HepG2 (cell line): ENCODE data around the gene CYP27A1. TPM values are rescaled to one million over a fixed set of nuclear protein-coding genes. Genes with fewer than 3 reads are reported as not detected.

Experiments
- GATAD1 ChIP-seq: IDR thresholded peaks from 2 replicates; pipeline ENCODE4 v1.6.1; 2016; ENCODE audit warnings: missing genetic modification reagents, missing compliant biosample characterization
- KLF9 ChIP-seq: IDR thresholded peaks from 2 replicates; pipeline ENCODE4 v1.6.1; 2016; ENCODE audit warnings: low read depth
- MEF2D ChIP-seq: sonication (generic); formaldehyde crosslinking; IDR thresholded peaks from 2 replicates; pipeline ENCODE4 v1.5.1; 2020; ENCODE audit warnings: mild to moderate bottlenecking, missing genetic modification reagents
- MEIS2 ChIP-seq: sonication (generic); formaldehyde crosslinking; IDR thresholded peaks from 2 replicates; pipeline ENCODE4 v1.9.0; 2021; ENCODE audit warnings: mild to moderate bottlenecking, missing genetic modification reagents
- NFIB ChIP-seq: sonication (generic); formaldehyde crosslinking; IDR thresholded peaks from 2 replicates; pipeline ENCODE4 v1.9.0; 2021; ENCODE audit warnings: missing genetic modification reagents, mild to moderate bottlenecking, borderline replicate concordance
- PLRG1 ChIP-seq: fragments of 450-650 bp; conservative IDR thresholded peaks from 2 replicates; pipeline ENCODE4 v1.6.1; 2016
- SMAD9 ChIP-seq: sonication (generic); formaldehyde crosslinking; IDR thresholded peaks from 2 replicates; pipeline ENCODE4 v1.5.1; 2020; ENCODE audit warnings: mild to moderate bottlenecking, missing genetic modification reagents
- ZFY ChIP-seq: sonication (generic); formaldehyde crosslinking; IDR thresholded peaks from 2 replicates; pipeline ENCODE4 v1.4.0; 2020; ENCODE audit warnings: missing genetic modification reagents
- ZNF12 ChIP-seq: sonication (generic); formaldehyde crosslinking; IDR thresholded peaks from 2 replicates; pipeline ENCODE4 v1.5.0; 2020; ENCODE audit warnings: missing genetic modification reagents
- ZNF17 ChIP-seq: sonication (generic); formaldehyde crosslinking; IDR thresholded peaks from 2 replicates; pipeline ENCODE4 v1.5.0; 2020; ENCODE audit warnings: mild to moderate bottlenecking, missing genetic modification reagents
- ZNF224 ChIP-seq: sonication (generic); formaldehyde crosslinking; IDR thresholded peaks from 2 replicates; pipeline ENCODE4 v1.5.0; 2020; ENCODE audit warnings: mild to moderate bottlenecking, missing genetic modification reagents
- ZNF687 ChIP-seq: sonication (generic); formaldehyde crosslinking; IDR thresholded peaks from 2 replicates; pipeline ENCODE4 v1.5.1; 2020; ENCODE audit warnings: mild to moderate bottlenecking, missing genetic modification reagents, moderate library complexity
- ZNF782 ChIP-seq: sonication (generic); formaldehyde crosslinking; IDR thresholded peaks from 2 replicates; pipeline ENCODE4 v1.4.0; 2020; ENCODE audit warnings: missing genetic modification reagents, mild to moderate bottlenecking, borderline replicate concordance
- ZXDC ChIP-seq: sonication (generic); formaldehyde crosslinking; IDR thresholded peaks from 2 replicates; pipeline ENCODE4 v1.5.0; 2020; ENCODE audit warnings: mild to moderate bottlenecking, missing genetic modification reagents
- polyA plus RNA-seq, 8 experiments: library from polyadenylated mRNA; depleted of rRNA in 3 of 8; stranded (reverse) in 7 of 8; unstranded in 1 of 8; fragments of >200 nt; fragmentation: Illumina TruSeq in 4 of 8; extraction: Trizol in 4 of 8; gene quantifications; 2 replicates each; pipeline versions ENCODE4 v1.2.1 to v1.2.3, GENCODE V29; 2011 to 2016; ENCODE audit warnings: low read depth in 4 of 8, missing spikeins in 1 of 8, mixed read lengths in 1 of 8; ENCODE audit not compliant: insufficient read depth in 1 of 8
- total RNA-seq, 5 experiments: library from RNA; depleted of rRNA; stranded (reverse); fragments of >200 nt; fragmentation: Illumina TruSeq; extraction: Trizol; gene quantifications; 2 replicates each; pipeline ENCODE4 v1.2.3, GENCODE V29; 2016; ENCODE audit warnings: low read depth in 1 of 5
- TF ChIP-seq, protein P1 (sequence below): sonication (generic); formaldehyde crosslinking; IDR thresholded peaks from 2 replicates; pipeline ENCODE4 v1.5.0; 2020; ENCODE audit warnings: mild to moderate bottlenecking, missing genetic modification reagents
- TF ChIP-seq, protein P2 (sequence below): sonication (generic); formaldehyde crosslinking; IDR thresholded peaks from 2 replicates; pipeline ENCODE4 v1.8.0; 2022; ENCODE audit warnings: mild to moderate bottlenecking, missing genetic modification reagents, borderline replicate concordance
- TF ChIP-seq, protein P3 (sequence below): sonication (generic); formaldehyde crosslinking; IDR thresholded peaks from 2 replicates; pipeline ENCODE4 v1.4.0; 2020; ENCODE audit warnings: missing genetic modification reagents, low read depth, mild to moderate bottlenecking, borderline replicate concordance

The CYP27A1 gene
- total and polyA plus RNA-seq, 2 of the 13 experiments (the other 11 are each of a cell fraction or from before 2014, with no cell fraction given) = 157 to 266 TPM

DNA sequence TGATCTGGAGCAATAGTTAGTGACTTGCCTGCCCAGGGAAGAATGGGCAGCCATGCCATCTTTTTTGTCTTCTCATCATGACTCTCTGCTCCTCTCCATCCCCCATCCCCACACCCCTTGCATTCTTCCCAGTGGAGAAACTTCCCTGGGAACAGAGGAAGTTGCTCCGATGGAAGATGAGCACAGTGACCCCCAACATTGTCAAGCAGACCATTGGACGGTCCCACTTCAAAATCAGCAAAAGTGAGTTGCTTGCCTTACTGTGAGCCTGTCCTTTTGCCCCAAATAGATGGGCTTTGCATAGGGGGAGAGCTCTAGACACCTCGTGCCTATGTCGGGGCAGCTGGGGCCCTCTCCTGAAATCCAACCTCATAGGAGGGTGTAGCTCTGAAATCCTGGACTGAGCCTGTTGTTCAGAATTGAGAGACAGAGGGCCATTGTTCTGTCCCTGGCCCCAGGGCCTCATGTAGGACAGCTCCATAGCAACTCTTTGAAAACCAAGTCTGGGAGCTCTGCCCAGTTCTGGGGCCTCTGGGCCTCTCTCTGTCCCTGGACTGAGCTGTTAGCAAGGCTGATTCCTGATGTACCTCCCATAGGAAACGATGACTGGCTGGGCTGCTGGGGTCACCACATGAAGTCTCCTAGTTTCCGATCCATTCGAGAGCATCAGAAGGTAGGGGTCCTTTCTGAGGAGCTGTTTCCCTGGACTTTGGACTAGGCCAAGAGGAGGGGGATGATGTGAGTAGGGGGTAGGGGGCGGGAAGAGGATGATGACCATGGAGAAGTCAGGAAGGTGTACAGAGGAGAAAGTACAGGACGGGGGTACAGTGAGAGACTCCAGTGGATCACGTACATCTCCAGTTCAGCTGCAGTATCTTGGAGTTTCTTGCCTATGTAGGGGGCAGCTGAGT lies 36.1 kb upstream of the CYP27A1 start (continued):
- TF ChIP-seq, protein P1, sequence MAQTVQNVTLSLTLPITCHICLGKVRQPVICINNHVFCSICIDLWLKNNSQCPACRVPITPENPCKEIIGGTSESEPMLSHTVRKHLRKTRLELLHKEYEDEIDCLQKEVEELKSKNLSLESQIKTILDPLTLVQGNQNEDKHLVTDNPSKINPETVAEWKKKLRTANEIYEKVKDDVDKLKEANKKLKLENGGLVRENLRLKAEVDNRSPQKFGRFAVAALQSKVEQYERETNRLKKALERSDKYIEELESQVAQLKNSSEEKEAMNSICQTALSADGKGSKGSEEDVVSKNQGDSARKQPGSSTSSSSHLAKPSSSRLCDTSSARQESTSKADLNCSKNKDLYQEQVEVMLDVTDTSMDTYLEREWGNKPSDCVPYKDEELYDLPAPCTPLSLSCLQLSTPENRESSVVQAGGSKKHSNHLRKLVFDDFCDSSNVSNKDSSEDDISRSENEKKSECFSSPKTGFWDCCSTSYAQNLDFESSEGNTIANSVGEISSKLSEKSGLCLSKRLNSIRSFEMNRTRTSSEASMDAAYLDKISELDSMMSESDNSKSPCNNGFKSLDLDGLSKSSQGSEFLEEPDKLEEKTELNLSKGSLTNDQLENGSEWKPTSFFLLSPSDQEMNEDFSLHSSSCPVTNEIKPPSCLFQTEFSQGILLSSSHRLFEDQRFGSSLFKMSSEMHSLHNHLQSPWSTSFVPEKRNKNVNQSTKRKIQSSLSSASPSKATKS (CRISPR knock-in tag) = no peak
- TF ChIP-seq ZNF224 (no peak), ZNF687 (peak; percentile 84), GATAD1 (no peak), SMAD9 (CRISPR knock-in tag) (no peak), ZNF12 (CRISPR knock-in tag) (no peak), KLF9 (CRISPR knock-in tag) (no peak), ZNF782 (CRISPR knock-in tag) (no peak), ZFY (CRISPR knock-in tag) (peak; percentile 68), PLRG1 (no peak), MEF2D (CRISPR knock-in tag) (no peak), ZNF17 (CRISPR knock-in tag) (no peak), ZXDC (CRISPR knock-in tag) (0 out of 2 replicates have a peak, but pooled peaks have one; percentile 41), NFIB (CRISPR knock-in tag) (no peak), MEIS2 (peak; percentile 57; the same call in 1 of the 2 replicates)
- TF ChIP-seq, protein P2, sequence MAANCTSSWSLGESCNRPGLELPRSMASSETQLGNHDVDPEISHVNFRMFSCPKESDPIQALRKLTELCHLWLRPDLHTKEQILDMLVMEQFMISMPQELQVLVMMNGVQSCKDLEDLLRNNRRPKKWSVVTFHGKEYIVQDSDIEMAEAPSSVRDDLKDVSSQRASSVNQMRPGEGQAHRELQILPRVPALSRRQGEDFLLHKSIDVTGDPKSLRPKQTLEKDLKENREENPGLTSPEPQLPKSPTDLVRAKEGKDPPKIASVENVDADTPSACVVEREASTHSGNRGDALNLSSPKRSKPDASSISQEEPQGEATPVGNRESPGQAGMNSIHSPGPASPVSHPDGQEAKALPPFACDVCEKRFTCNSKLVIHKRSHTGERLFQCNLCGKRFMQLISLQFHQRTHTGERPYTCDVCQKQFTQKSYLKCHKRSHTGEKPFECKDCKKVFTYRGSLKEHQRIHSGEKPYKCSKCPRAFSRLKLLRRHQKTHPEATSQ = no peak
- TF ChIP-seq, protein P3, sequence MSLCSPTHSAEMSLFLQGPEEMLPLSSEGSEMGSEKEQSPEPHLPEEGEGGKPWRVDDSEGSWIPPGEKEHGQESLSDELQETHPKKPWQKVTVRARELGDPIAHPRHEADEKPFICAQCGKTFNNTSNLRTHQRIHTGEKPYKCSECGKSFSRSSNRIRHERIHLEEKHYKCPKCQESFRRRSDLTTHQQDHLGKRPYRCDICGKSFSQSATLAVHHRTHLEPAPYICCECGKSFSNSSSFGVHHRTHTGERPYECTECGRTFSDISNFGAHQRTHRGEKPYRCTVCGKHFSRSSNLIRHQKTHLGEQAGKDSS = peak; percentile 61; the same call in 1 of the 2 replicates
